Transverse colon (tissue), 4 donors: ENCODE results near the gene AJAP1. TPM values are rescaled to one million over a fixed set of nuclear protein-coding genes. Genes with fewer than 3 reads are reported as not detected.

Source experiments
- DNase-seq: peaks from one replicate; pipeline ENCODE4 v3.0.0-alpha.2; 2019
- H3K27ac ChIP-seq, 4 donors: fragments of 200-600 bp; sonication (generic); 2 replicates each; pipeline ENCODE4 v1.5.1; 2016 to 2018; ENCODE audit warnings: inconsistent platforms in 4 of 4
- H3K27me3 ChIP-seq: fragments of 200-600 bp; sonication (generic); 2 replicates; pipeline ENCODE4 v1.5.1; 2017; ENCODE audit warnings: inconsistent platforms
- H3K36me3 ChIP-seq, 4 donors: fragments of 200-600 bp; sonication (generic); 2 replicates each; pipeline ENCODE4 v1.5.1; 2017 to 2019; ENCODE audit warnings: inconsistent platforms in 4 of 4
- H3K4me1 ChIP-seq, 4 donors: fragments of 200-600 bp; sonication (generic); 2 replicates each; pipeline ENCODE4 v1.5.1; 2017 to 2020; ENCODE audit warnings: inconsistent platforms in 4 of 4
- H3K4me3 ChIP-seq, 4 donors: fragments of 200-600 bp; sonication (generic); 1 replicate in 1 of 4; 2 replicates in 3 of 4; pipeline versions ENCODE4 v1.5.1 to v1.6.1; 2017 to 2019; ENCODE audit warnings: inconsistent platforms in 4 of 4
- H3K9me3 ChIP-seq, 2 donors: fragments of 200-600 bp; sonication (generic); 2 replicates each; pipeline ENCODE4 v1.5.1; 2017 to 2019; ENCODE audit warnings: inconsistent platforms in 2 of 2
- CTCF ChIP-seq, 5 experiments: fragments of 200-600 bp in 3 of 5; fragments of 450-650 bp in 2 of 5; sonication (generic) in 3 of 5; IDR thresholded peaks; 1 replicate in 2 of 5; 2 replicates in 3 of 5; pipeline ENCODE4 v1.5.1; 2016 to 2017; ENCODE audit warnings: antibody characterized with exemption in 5 of 5, inconsistent platforms in 3 of 5, mild to moderate bottlenecking in 2 of 5, moderate library complexity in 1 of 5
- EP300 ChIP-seq: sonication (generic); formaldehyde crosslinking; IDR thresholded peaks from one replicate; pipeline ENCODE4 v1.6.1; 2017; ENCODE audit warnings: antibody characterized with exemption, low read depth
- POLR2A ChIP-seq: fragments of 450-650 bp; IDR thresholded peaks from one replicate; pipeline ENCODE4 v1.6.1; 2016; ENCODE audit warnings: antibody characterized with exemption, mild to moderate bottlenecking, moderate library complexity
- POLR2AphosphoS5 ChIP-seq, 3 donors: sonication (generic); formaldehyde crosslinking; IDR thresholded peaks; one replicate each; pipeline ENCODE4 v1.6.1; 2016; ENCODE audit warnings: antibody characterized with exemption in 3 of 3
- WGBS, 2 donors: methylation state at CpG; one replicate each; pipeline ENCODE4 v1.1.5; 2018; ENCODE audit warnings: low coverage in 1 of 2; 5-methylcytosine and 5-hydroxymethylcytosine counted together
- in situ Hi-C, 4 donors: fragments of 200-750 bp; cut with MboI; loops; one replicate each; pipeline versions ENCODE4 v1.15.0 to v1.15.1; 2017; ENCODE audit warnings: low sequenced_read_pairs in 3 of 4, low pct_ligation_motif_present in 1 of 4, low pct_unique_long_range_greater_than_20kb in 1 of 4
- intact Hi-C: fragments of 100-400 bp; cut with DNase I; formaldehyde crosslinking; loops from one replicate; pipeline ENCODE4 v1.15.1; 2023; ENCODE audit warnings: low total_unique reads
- total RNA-seq, 4 donors: library from RNA; depleted of rRNA; stranded (reverse); fragments of >200 nt; gene quantifications; one replicate each; pipeline ENCODE4 v1.1.0, GENCODE V29; 2016

The AJAP1 gene
- total RNA-seq, 4 donors from 2014 or later = 0.14 to 0.16 TPM; not detected in 2

DNA sequence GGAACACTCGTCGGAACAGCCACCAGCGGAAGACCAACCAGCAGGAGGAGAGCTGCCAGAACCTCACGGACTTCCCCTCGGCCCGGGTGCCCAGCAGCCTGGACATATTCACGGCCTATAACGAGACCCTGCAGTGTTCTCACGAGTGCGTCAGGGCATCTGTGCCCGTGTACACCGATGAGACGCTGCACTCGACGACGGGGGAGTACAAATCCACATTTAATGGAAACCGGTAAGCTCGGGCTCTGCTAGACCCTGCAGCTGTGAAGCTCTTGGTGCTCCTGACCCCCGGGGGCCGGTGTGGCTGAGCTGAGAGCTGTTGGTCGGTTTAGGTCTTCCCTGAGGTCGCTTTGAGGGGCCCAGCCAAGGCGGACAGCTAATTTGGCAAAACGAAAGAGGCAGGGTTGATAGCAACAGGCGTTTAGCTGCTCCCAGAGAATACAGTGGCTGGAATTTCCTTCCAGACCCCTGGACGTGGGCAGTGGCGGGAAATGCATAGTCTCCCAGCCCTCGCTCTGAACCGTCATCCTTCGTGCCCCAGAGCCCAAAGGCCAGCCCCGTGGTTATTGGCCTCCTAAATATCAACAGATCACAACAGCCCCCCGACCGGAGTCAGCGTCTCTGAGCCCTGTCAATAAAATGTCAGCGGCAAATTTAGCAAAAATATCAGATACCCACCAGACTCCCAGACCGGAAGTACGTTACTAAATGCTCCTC, 118.0 kb downstream of the AJAP1 start:
- H3K9me3 ChIP-seq = no peaks in the 10 kb centered on the region
- 82 to 92% methylated on average over 5 to 37 of the region's 37 CpGs for WGBS, 2 donors
- no peak overlapping the region for H3K27ac ChIP-seq
- DNase-seq = no peak
- in situ Hi-C loops (no loop called here), intact Hi-C loops (no loop called here)
- no peaks in the 10 kb centered on the region for H3K36me3 ChIP-seq
- H3K27me3 ChIP-seq = no peaks in the 10 kb centered on the region
- TF ChIP-seq EP300 (no peak), POLR2AphosphoS5 (IDR thresholded peaks at IDR 0.05) (no peak), POLR2A (no peak), CTCF (IDR thresholded peaks at IDR 0.05) (no peak)
- H3K4me3 ChIP-seq = no peak overlapping the region
- no peaks in the 10 kb centered on the region for H3K4me1 ChIP-seq

GRCh38 chr1:4773226-4773625, 118.8 kb downstream of the AJAP1 start:
- intact Hi-C loops (no loop called here), in situ Hi-C loops (no loop called here)
- Histone ChIP-seq H3K27ac (no peak overlapping the region), H3K9me3 (no peaks in the 10 kb centered on the region), H3K4me1 (no peaks in the 10 kb centered on the region), H3K36me3 (no peaks in the 10 kb centered on the region), H3K4me3 (no peak overlapping the region), H3K27me3 (no peaks in the 10 kb centered on the region)
- 51% methylated on average over 7 of the region's 7 CpGs; no CpG with 5 or more reads in 1 of the 2 donors for WGBS, 2 donors
- no peak for DNase-seq
- TF ChIP-seq POLR2A = no peak
- TF ChIP-seq POLR2AphosphoS5 (IDR thresholded peaks at IDR 0.05) = no peak
- TF ChIP-seq EP300 = no peak
- TF ChIP-seq CTCF (IDR thresholded peaks at IDR 0.05) = no peak

DNA sequence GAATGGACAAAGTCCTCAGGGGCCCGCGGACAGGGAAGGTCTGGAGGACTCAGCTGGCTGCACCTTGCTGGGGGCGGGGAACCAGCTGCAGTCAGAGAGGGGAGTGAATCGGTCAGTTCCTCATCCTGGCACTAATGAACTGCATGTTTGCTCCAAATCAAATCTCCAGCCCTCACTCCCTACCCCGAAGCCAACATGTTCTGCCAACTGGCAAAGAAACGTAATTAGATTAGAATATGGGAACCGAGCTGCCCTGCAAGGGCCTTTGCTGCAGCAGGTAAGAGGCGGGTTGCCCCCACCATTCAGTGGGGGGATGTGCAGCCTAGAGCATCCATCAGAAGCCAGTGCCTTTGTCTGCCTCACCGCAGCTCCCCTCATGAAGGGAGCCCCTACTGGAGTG, 121.1 kb downstream of the AJAP1 start:
- no peak overlapping the region for H3K4me3 ChIP-seq
- H3K9me3 ChIP-seq = no peaks in the 10 kb centered on the region
- H3K27ac ChIP-seq = no peak overlapping the region
- 76 to 100% methylated on average over 3 to 9 of the region's 9 CpGs for WGBS, 2 donors
- in situ Hi-C loops = no loop called here
- H3K27me3 ChIP-seq = no peaks in the 10 kb centered on the region
- no peaks in the 10 kb centered on the region for H3K36me3 ChIP-seq
- TF ChIP-seq CTCF (IDR thresholded peaks at IDR 0.05) (no peak), EP300 (no peak), POLR2A (no peak), POLR2AphosphoS5 (IDR thresholded peaks at IDR 0.05) (no peak)
- H3K4me1 ChIP-seq = no peaks in the 10 kb centered on the region
- intact Hi-C loops = no loop called here
- DNase-seq = no peak

- Histone ChIP-seq H3K4me1 (no peaks in the 10 kb centered on the region), H3K27me3 (no peaks in the 10 kb centered on the region), H3K27ac (no peak overlapping the region), H3K9me3 (no peaks in the 10 kb centered on the region), H3K36me3 (no peaks in the 10 kb centered on the region), H3K4me3 (no peak overlapping the region)
- TF ChIP-seq POLR2A (no peak), CTCF (IDR thresholded peaks at IDR 0.05) (peak in 3 of 5 experiments; percentile 9 to 23 (median 22)), POLR2AphosphoS5 (IDR thresholded peaks at IDR 0.05) (no peak)
- in situ Hi-C loops (no loop called here), intact Hi-C loops (no loop called here)
- no peak for DNase-seq
- WGBS, 2 donors = 0 to 23% methylated on average over 1 to 7 of the region's 7 CpGs
Measured at GRCh38 chr1:4778056-4778455, 123.6 kb downstream of the AJAP1 start.
